ENCODE measurements around the gene PGK2. TPM values are rescaled to one million over a fixed set of nuclear protein-coding genes. Genes with fewer than 3 reads are reported as not detected.

The PGK2 gene
- not detected in 5 replicates for total RNA-seq (2022; extraction: Qiagen RNA extraction)

DNA sequence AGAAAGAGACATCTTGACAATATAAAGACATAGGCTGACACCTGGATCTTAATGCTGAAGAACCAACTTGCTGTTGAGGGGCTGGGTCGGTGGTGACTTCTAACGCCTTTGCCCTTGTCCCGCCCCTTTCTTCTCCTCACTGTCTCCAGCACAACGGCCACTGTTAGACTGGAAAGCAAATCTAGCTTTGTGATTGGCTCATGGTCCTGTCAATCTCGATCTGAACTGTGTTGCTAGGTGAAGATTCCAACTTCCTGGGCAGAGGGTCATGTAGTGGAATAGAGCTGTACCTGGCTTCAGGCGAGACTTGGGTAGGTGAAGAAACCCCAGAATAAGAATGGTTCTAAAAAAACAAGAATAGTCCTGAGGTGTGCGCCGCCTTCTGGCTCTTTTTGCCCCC lies at the start of gene PGK2:
Gene PGK2 (minus strand): TSS at position 110 of the 400 bp plus-strand sequence. CDS start 98 bp downstream, at position 12.

DNA sequence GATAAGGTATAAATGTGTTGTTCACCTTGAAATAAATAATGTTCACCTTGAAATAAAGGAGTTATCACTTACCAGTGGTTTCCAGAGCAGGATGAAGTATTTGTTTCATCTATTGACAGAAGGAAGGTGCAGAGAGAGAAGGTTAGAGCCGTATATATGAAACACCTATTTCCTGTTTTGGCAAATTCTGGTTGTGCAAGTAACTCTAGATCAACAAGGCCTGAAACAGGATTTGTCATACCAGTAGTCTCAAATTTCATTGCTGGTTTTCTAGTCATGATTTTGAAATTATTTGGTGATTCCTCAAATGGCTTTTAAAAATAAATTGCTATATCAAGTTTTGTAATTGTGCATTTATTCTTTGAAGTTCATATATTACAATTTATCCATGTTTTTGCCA lies 42.8 kb downstream of the PGK2 start, which contains the start of gene CRISP3:
Gene CRISP3 (minus strand): TSS at position 130 of the 400 bp plus-strand sequence. CDS start 21 bp downstream, at position 109.

Other genes starting within 250 kb of the PGK2 start
- 7.0 to 8.7 TPM (median 8.7 TPM) in 5 replicates for gene C6orf141, start 236.6 kb downstream of the PGK2 start, total RNA-seq (2022; extraction: Qiagen RNA extraction)
- 0.05 to 0.06 TPM in 2 of 5 replicates, not detected in the others for gene RHAG, start 150.4 kb downstream of the PGK2 start, total RNA-seq (2022; extraction: Qiagen RNA extraction)
- gene CRISP2, start 73.7 kb downstream of the PGK2 start, total RNA-seq (2022; extraction: Qiagen RNA extraction): not detected in 5 replicates
- not detected in 5 replicates for gene CRISP3, start 42.9 kb downstream of the PGK2 start, total RNA-seq (2022; extraction: Qiagen RNA extraction)
- not detected in 5 replicates for gene CRISP1, start 79.2 kb upstream of the PGK2 start, total RNA-seq (2022; extraction: Qiagen RNA extraction)
- not detected in 5 replicates for gene DEFB114, start 176.9 kb upstream of the PGK2 start, total RNA-seq (2022; extraction: Qiagen RNA extraction)
- not detected in 5 replicates for gene DEFB113, start 182.3 kb upstream of the PGK2 start, total RNA-seq (2022; extraction: Qiagen RNA extraction)
- gene DEFB110, start 234.7 kb upstream of the PGK2 start, total RNA-seq (2022; extraction: Qiagen RNA extraction): not detected in 5 replicates

Measured in A549 treated with AZD2906 at 1 μM for 4 hours (cell line).